Measurements from ENCODE around the gene PLXNA4. TPM values are rescaled to one million over a fixed set of nuclear protein-coding genes. Genes with fewer than 3 reads are reported as not detected.

Gene PLXNA4
- total RNA-seq, 1 experiment from 2014 or later, result not detected

DNA sequence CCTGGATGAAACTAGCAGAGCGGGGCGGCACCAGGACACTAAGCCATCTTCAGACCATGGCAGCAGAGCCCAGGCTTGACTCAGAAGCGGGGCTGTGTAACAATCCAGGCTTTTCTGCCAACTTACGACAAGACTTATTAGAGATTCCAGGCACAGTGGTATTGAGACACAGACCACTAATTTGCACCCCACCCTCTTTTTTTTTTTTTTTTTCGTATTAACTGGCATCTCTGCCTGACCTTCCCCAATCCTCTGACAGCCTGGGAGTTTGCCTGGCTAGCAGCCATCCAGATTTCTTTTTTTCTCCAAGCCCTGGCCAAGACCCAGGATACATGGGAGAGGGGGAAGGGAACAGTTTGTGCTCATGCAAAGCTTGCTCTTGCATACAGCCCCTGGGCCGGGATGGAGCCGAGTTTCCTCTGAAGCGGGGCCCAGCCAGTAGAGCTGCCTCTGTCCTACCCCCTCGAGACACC, 182.4 kb downstream of the PLXNA4 start (continued):
- TF ChIP-seq EGR1 (IDR thresholded peaks at IDR 0.05; ENCODE audit: low read depth) (no peak), RAD21 (IDR thresholded peaks at IDR 0.05; ENCODE audit: low read depth) (no peak), TCF7L2 (IDR thresholded peaks at IDR 0.05; ENCODE audit: borderline replicate concordance, extremely low read depth, insufficient read depth, insufficient read length) (no peak), SRF (IDR thresholded peaks at IDR 0.05; ENCODE audit: low read depth) (no peak)
- TF ChIP-seq, protein P1, sequence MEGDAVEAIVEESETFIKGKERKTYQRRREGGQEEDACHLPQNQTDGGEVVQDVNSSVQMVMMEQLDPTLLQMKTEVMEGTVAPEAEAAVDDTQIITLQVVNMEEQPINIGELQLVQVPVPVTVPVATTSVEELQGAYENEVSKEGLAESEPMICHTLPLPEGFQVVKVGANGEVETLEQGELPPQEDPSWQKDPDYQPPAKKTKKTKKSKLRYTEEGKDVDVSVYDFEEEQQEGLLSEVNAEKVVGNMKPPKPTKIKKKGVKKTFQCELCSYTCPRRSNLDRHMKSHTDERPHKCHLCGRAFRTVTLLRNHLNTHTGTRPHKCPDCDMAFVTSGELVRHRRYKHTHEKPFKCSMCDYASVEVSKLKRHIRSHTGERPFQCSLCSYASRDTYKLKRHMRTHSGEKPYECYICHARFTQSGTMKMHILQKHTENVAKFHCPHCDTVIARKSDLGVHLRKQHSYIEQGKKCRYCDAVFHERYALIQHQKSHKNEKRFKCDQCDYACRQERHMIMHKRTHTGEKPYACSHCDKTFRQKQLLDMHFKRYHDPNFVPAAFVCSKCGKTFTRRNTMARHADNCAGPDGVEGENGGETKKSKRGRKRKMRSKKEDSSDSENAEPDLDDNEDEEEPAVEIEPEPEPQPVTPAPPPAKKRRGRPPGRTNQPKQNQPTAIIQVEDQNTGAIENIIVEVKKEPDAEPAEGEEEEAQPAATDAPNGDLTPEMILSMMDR (IDR thresholded peaks at IDR 0.05 in 2 of 3, conservative IDR thresholded peaks at IDR 0.05 in 1 of 3; ENCODE audit: borderline replicate concordance in 1 of 3, insufficient read depth in 1 of 3, low read depth in 2 of 3, low read length in 2 of 3), result no peak

DNA sequence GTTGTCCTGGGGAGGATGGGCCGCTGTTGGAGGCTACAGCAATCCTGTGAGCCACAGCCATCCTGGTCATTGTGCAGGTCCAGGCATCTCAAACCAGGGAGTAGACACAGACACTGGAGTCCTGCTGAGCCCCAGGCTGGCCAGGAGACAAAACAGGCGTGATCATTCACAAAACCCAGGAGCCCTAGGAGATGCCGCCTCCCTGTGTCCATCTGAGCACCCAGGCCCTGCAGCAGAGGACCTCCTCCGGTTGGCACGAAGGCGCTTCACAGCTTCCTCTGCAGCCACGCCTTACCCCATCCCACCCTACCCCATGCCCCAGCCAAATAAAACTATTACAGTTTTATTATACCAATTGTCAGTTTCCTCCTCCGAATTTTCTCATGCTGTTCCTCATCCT, 183.6 kb downstream of the PLXNA4 start:
- CTCF ChIA-PET, result no interaction called here
- TF ChIP-seq YY1 (IDR thresholded peaks at IDR 0.05; ENCODE audit: extremely low read depth, insufficient replicate concordance, low read depth, low read length), result no peak
- no peak for TF ChIP-seq EZH2phosphoT487 (IDR thresholded peaks at IDR 0.05; ENCODE audit: borderline replicate concordance)
- no peak for TF ChIP-seq POLR2A (IDR thresholded peaks at IDR 0.05; ENCODE audit: borderline replicate concordance, extremely low read depth, insufficient read depth, insufficient read length)
- no peak overlapping the region for H2AFZ ChIP-seq (ENCODE audit: low read depth, low read length, poor library complexity, severe bottlenecking)
- H3K9me2 ChIP-seq (ENCODE audit: insufficient read depth), result no peaks in the 10 kb centered on the region
- POLR2A ChIA-PET, result no interaction called here
- no peak overlapping the region for H3K9ac ChIP-seq (ENCODE audit: low read length)
- H3K79me2 ChIP-seq (ENCODE audit: insufficient read depth, low read length), result no peaks in the 10 kb centered on the region
- no peak overlapping the region for H3K4me3 ChIP-seq (replicated peaks in 1 of 2; ENCODE audit: low read depth in 1 of 2, low read length in 2 of 2)
- H3K4me1 ChIP-seq (ENCODE audit: control insufficient read depth in 1 of 2, insufficient read depth in 2 of 2, low read length in 2 of 2), result no peaks in the 10 kb centered on the region
- no TSS peak for BruUV-seq (replicated peaks)
- H3K27ac ChIP-seq (ENCODE audit: low read depth, low read length), result no peak overlapping the region
- no peaks in the 10 kb centered on the region for H3K36me3 ChIP-seq (ENCODE audit: control insufficient read depth in 1 of 2, insufficient read depth in 2 of 2, low read length in 2 of 2)
- ATAC-seq, result no peak
- no peak overlapping the region for H3K4me2 ChIP-seq (ENCODE audit: low read length)
- H3K27me3 ChIP-seq (ENCODE audit: insufficient read depth, low read length), result peaks cover 45% of the 10 kb centered on the region
- H4K20me1 ChIP-seq (ENCODE audit: insufficient read depth), result no peaks in the 10 kb centered on the region
- no peak for DNase-seq (ENCODE audit: low read depth, low spot score)
- intact Hi-C loops (cut with micrococcal nuclease), result no loop called here
- RAD21 ChIA-PET (ENCODE audit: low non-redundant PET in 1 of 2, low total read pairs in 2 of 2, uncharacterized antibody in 2 of 2, unreplicated experiment in 2 of 2), result no interaction called here
- H3K9me3 ChIP-seq (ENCODE audit: control insufficient read depth in 1 of 2, insufficient read depth in 1 of 2, low read depth in 1 of 2, low read length in 2 of 2), result no peaks in the 10 kb centered on the region
